ENCODE results near the gene PCA3. TPM values are rescaled to one million over a fixed set of nuclear protein-coding genes. Genes with fewer than 3 reads are reported as not detected.

Gene PCA3
- total RNA-seq = not detected in 2 replicates
- polyA plus RNA-seq = 0.39 TPM in 1 of 2 replicates, not detected in the other

GRCh38 chr9:76764138-76764537 is at the start of gene PCA3:
TSS of gene PCA3 (plus strand) at chr9:76764438.
- H3K27me3 ChIP-seq = no peaks in the 10 kb centered on the region
- no peak within 1 kb of the TSS for H3K27ac ChIP-seq
- no peaks in the 10 kb centered on the region for H3K9me3 ChIP-seq (ENCODE audit: low read depth)
- no peak within 1 kb of the TSS for H3K4me3 ChIP-seq
- H3K36me3 ChIP-seq = no peaks in the 10 kb centered on the region
- DNase-seq (ENCODE audit: low read depth in 1 of 2, low spot score in 1 of 2) = no peak
- TF ChIP-seq CTCF (IDR thresholded peaks at IDR 0.05; ENCODE audit: low read depth, low read length) = no peak
- H3K4me1 ChIP-seq (ENCODE audit: low read depth) = no peaks in the 10 kb centered on the region

GRCh38 chr9:76716085-76716672 is 48.1 kb upstream of the PCA3 start:
- H3K27ac ChIP-seq = no peak overlapping the region
- H3K4me3 ChIP-seq = no peak overlapping the region
- no peak for DNase-seq (ENCODE audit: low read depth in 1 of 2, low spot score in 1 of 2)
- no peak for TF ChIP-seq CTCF (IDR thresholded peaks at IDR 0.05; ENCODE audit: low read depth, low read length)
- H3K36me3 ChIP-seq = no peaks in the 10 kb centered on the region
- no peaks in the 10 kb centered on the region for H3K4me1 ChIP-seq (ENCODE audit: low read depth)
- no peaks in the 10 kb centered on the region for H3K9me3 ChIP-seq (ENCODE audit: low read depth)
- no peaks in the 10 kb centered on the region for H3K27me3 ChIP-seq

GRCh38 chr9:76717176-76717575 is 47.1 kb upstream of the PCA3 start:
- no peaks in the 10 kb centered on the region for H3K36me3 ChIP-seq
- no peak for DNase-seq (ENCODE audit: low read depth in 1 of 2, low spot score in 1 of 2)
- no peak for TF ChIP-seq CTCF (IDR thresholded peaks at IDR 0.05; ENCODE audit: low read depth, low read length)
- no peak overlapping the region for H3K27ac ChIP-seq
- no peaks in the 10 kb centered on the region for H3K4me1 ChIP-seq (ENCODE audit: low read depth)
- no peak overlapping the region for H3K4me3 ChIP-seq
- H3K27me3 ChIP-seq = no peaks in the 10 kb centered on the region
- no peaks in the 10 kb centered on the region for H3K9me3 ChIP-seq (ENCODE audit: low read depth)

GRCh38 chr9:76717613-76718012 is 46.6 kb upstream of the PCA3 start:
- Histone ChIP-seq H3K27ac (no peak overlapping the region), H3K27me3 (no peaks in the 10 kb centered on the region), H3K36me3 (no peaks in the 10 kb centered on the region), H3K4me1 (ENCODE audit: low read depth) (no peaks in the 10 kb centered on the region), H3K4me3 (no peak overlapping the region), H3K9me3 (ENCODE audit: low read depth) (no peaks in the 10 kb centered on the region)
- no peak for TF ChIP-seq CTCF (IDR thresholded peaks at IDR 0.05; ENCODE audit: low read depth, low read length)
- DNase-seq (ENCODE audit: low read depth in 1 of 2, low spot score in 1 of 2) = no peak

GRCh38 chr9:76718166-76718565 is 46.1 kb upstream of the PCA3 start:
- Histone ChIP-seq H3K36me3 (no peaks in the 10 kb centered on the region), H3K4me3 (no peak overlapping the region), H3K27me3 (no peaks in the 10 kb centered on the region), H3K4me1 (ENCODE audit: low read depth) (no peaks in the 10 kb centered on the region), H3K27ac (no peak overlapping the region), H3K9me3 (ENCODE audit: low read depth) (no peaks in the 10 kb centered on the region)
- no peak for TF ChIP-seq CTCF (IDR thresholded peaks at IDR 0.05; ENCODE audit: low read depth, low read length)
- no peak for DNase-seq (ENCODE audit: low read depth in 1 of 2, low spot score in 1 of 2)

Measured in cardiac muscle cell (in vitro differentiated cells and primary cell).